Measurements from ENCODE around the gene RFFL.

- no peak for TF ChIP-seq CTCF (IDR thresholded peaks at IDR 0.05)
- TF ChIP-seq POLR2A (IDR thresholded peaks at IDR 0.05) = no peak
These were observed 11.5 kb upstream of the RFFL start for GRCh38 chr17:35074711-35075707.
